HG02852 (cell line): Measurements from ENCODE around the gene SH3BP5.

Experiments
- ATAC-seq: cut with Tn5 transposase; IDR thresholded peaks from one replicate; pipeline ENCODE4 v1.9.1; 2021; ENCODE audit warnings: mild to moderate bottlenecking, moderate library complexity; ENCODE audit not compliant: unreplicated experiment

SH3BP5 gene

DNA sequence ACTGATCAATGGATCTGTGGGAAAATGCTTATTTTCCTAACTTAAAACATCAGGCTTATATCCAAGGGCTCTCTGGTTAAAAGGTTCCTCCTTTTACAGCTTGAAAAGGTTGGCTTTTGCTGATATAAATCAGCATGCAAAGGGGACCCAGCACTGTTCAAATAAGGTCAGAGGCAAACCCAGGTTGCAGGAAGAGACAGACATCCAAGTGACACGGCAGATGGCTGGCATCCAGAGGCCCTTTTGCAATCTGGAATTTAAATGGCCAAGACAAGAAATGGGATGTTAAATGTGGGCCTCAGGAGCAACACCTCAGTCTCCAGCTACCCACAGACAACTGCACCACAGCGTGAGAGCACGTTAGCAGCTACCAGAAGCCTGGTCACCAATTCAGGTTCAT is 6.3 kb downstream of the SH3BP5 start:
- ATAC-seq: no peak

DNA sequence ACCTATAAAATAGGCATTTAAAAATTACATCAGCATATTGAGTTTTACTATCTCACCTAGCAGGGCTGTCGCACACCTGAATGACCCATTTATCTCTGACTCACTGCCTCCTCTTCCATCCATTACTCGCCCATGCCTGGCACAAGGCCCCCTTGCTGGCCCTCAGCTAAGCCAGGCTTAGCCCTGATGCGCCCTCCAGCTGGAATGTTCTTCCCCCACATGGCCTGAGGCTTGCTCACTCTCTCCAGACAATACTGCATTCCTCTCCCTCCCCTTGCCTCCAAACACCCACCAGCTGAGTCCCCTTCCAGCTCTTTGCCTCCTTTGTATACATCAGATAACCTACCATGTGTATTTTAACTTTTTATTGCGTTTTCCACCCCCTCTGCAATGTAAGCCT is 7.2 kb downstream of the SH3BP5 start:
- ATAC-seq: no peak

DNA sequence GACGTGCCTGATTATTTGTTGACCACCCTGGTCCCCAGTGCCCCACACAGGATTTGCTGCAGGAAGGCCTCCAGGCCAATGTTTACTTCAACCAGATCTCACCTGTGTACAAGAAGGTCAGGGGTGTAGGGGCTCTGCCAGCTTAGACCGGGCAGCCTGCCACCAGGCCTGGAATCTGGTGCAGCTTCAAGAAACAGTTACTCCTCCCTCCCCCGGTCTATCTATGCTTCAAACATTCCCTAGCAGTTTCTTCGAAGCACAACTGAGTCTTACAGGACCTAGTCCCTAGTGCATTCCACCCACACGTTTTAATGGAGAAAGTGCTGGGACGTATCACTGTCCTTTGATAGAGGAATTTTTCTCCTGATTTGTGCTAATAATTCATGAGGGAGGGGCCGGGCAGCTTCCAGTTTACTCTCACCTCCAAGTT is 8.0 kb downstream of the SH3BP5 start:
- no peak for ATAC-seq

DNA sequence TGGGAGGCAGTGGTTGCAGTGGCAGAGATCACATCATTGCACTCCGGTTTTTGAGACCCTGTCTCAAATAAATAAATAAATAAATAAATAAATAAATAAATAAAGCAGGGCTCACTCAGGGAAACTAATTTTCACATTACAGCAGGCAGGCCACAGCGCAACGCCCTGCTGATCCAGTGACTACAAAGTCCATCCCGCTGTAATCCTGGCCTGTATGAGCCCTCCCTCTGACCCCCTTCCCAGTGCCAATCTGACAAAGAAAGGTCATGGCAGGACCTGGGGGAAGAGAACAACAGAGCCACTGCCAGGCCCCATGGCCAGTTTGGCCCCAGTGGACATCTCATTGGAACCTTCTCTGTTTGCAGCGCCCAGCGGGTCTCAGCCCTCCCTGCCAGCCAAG is 9.3 kb downstream of the SH3BP5 start:
- no peak for ATAC-seq

DNA sequence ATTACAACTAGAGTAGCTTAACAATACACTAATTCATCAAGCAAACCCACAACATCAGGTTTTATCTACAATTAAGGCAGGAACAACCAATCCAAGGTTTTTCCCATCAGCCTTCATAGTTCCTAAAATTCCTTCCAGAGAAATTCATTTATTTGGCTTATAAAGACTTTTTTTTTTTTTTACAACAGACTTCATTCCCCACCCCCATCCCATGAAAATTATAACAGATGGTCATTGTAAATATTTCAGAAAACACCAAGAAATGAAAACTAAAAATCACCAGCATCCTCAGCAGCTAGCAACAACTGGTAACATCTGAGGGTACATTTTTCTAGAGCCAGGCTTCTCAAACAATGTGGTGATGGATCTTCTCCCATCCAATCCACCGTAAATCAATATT is 11.0 kb downstream of the SH3BP5 start:
- ATAC-seq: no peak

DNA sequence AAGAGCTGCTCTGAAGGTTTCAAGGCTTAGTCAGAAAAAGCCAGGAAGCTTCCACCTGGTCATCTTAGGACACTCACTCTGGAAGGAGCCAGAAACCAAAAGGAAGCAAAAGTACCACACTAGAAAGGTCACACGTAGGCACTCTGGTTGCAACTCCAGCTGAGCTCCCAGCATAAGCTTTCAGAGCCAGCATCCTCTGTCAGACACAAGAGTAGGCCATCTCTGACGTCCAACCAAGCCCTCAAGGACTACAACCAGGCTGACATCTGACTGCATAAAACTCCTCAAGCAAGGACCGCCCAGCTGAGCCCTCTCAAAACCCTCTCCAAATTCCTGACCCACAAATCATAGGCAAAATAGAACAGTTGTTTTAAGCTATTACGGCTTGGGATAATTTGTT is 12.8 kb downstream of the SH3BP5 start:
- ATAC-seq: no peak

DNA sequence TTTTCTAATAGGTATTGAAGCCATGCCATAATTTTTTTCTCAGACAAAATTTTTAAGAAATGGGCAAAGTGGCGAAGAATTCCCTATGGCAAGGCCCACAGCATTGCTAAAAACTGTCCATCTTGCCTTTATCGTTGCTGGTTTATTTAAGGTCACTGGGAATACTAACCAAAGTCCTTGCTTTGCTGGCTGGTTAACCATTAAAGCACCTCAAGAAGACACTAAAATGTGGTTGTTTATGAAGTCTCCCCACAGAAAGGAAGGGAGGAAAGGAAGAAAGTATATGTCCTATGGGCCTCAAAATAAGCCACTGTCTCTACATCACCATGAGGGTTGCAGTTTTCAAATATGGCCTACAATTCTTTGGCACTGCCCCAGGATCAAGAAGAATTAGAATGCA is 13.2 kb downstream of the SH3BP5 start:
- ATAC-seq: no peak

DNA sequence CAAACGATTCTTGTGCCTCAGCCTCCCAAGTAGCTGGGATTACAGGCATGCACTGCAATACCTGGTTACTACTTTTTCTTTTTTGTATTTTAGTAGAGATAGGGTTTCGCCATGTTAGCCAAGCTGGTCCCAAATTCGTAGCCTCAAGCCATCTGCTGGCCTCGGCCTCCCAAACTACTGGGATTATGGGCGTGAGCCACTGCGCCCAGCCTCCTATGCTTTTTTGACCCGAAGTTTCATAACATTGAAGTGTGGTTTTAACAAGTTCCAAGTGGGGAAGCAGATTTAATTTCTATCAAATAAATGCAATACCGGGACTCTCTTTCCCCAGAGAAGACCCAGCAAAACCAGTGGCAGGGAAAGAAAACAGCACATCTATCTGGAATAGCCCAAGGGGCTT is 13.7 kb downstream of the SH3BP5 start:
- ATAC-seq: no peak

DNA sequence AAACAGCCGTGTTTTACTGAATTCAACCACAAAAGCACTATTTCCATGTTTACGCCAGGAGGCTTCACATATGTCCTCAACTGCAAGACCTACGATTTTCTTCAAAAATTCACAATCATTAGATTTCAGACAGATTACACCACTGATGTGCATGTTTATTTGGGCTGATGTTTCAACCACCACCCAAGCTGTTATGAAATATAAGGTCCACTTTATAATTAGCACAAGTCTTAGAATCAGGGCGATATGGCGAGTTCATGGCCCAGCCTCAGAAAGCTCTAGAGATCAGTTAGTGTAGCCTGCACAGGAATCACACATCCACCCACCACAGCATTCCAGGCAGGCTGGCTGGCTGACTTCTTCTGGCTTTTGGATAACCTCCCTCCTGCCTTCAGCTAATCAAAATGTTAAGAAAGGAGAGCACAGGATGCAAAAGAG is 15.4 kb downstream of the SH3BP5 start:
- ATAC-seq: no peak

DNA sequence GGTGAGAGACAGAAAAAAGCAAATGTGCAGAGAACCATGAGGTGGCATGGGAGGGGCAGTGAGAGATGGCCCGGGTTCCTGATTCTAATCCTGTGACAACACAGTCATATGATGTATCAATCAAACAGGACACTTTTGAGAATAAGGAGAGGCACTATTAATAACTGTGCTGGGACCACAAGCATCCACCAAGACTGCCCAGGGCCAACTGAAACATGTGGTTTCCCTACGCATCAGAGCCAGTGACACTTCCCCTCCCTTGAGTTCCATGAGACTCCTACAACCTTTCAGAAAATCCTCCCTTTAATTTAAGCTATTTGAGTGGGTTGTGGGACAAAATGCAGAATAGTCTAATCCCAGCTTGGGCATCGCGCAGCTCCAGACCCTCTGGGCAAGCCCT is 17.4 kb downstream of the SH3BP5 start:
- ATAC-seq: no peak

DNA sequence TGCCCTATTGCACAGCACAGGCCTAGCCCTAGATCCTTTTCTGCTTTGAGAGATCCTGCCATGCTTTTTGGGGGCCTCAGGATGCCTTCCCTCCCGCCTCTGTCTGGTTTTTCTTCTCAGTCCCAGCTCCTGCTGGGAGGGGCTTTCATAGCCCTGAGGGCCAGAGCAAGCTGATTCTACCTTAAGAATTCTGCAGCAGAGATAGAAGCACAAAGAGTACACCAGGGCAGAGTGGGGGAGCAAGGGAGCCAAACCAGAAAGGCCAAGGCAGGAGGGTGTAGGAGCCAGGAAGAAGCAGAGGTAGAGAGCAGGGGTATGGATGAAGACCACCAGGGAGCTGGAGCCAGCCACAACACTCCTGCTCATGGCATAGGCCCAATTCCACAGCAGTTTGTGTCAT is 18.1 kb downstream of the SH3BP5 start:
- no peak for ATAC-seq

DNA sequence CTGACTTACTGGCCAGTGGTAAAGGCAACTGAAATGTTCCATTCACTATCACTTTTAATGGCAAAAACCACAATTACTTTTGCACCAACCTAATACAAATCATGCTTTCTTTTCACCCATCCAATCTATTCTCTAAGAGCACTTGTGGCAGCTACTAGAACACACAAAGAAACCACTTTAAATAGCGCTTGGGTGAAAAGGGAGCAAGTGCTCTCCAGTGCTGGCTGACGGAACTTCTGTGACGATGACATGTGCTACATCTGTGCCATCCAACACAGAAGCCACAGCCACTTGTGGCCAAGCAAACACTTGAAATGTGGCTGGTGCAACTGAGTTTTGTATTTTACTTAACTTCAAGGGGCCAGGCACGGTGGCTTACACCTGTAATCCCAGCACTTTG is 18.9 kb downstream of the SH3BP5 start:
- no peak for ATAC-seq

DNA sequence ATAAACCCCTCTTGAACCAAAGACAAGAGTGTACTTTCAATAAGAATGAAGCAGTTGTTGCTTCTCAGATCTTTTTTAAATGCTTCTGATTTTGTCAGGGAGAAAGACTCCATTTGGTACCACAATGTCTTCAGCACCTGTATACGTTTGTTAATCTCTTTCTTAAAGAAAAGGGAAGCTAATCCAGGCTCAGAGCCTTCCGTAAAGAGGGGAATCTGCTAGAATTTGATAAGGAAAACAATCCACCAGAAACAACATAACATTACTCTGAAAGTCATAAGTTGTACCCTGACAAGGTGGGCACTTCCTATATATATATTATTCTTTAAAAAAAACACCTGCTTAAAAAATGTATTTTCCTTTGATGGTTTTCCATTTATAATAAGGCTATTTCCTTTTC is 19.8 kb downstream of the SH3BP5 start:
- no peak for ATAC-seq

DNA sequence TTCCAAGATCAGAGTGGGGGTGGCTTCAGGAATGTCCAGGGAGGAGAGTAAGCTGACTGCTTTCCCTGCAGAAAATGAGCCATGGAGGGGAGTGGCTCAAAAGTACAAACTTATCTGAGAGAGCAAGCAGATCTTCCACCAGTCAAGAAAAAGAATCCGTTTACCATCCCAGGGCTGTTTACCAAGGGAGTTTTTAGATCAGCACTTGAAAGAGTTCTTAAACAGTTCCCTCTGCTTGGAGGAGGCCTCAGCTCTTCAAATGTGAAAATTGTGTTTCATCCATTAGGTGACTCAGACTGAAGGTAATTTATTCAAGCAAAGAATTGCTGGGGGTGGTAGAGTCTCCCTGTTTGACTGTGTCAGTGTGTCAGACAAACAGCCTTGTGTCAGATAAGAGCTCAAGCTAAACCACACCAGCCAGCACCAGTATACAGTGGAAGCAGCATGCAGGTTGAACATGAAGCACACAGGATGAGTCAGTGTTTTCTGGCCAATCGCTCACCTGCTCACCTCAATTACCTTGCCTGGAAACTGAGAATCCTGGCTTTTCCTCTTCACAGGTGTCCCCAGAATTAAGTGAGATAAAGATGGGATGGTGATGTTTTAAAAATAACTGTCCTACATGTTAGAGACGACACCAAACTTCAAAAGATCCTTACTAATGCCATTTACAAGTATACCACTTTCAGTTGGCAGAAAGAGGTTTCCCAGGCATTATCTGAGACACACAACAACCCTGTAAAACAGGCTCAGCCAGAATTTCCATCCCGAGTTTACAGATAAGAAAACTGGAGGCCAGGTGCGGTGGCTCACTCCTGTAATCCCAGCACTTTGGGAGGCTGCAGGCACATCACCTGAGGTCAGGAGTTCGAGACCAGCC is 21.7 kb downstream of the SH3BP5 start:
- peak; percentile 96 for ATAC-seq

DNA sequence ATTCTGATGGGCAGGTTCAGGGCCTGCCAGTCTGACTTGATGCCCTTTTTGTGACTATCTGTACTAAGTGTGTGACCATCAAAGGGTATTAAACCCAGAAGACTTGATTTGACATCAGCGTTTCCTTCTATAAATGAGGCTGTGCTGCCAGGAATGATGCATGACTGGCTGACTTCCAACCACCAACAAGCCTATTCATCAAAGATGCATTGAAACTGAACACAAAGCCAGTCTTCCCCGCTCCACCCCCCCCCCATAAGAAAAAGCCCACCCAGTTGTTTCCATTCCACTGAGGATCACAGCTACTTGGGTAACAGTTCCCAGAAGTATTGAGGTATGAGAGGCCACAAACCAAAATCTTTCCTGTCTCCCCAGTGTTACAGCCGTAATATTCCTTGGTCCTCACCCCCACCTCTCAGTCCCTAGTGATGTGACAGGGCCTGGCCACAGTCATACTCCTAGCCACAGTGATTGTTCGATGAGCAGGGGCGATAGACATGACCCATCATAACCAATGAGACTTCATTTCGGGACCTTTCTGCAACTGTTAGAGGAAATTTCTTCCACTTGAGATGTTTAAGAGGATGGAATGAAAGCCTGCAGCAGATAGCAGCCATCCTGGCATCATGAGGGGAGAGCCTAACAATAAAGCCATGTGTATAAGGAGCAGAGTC is 22.6 kb downstream of the SH3BP5 start:
- no peak for ATAC-seq

DNA sequence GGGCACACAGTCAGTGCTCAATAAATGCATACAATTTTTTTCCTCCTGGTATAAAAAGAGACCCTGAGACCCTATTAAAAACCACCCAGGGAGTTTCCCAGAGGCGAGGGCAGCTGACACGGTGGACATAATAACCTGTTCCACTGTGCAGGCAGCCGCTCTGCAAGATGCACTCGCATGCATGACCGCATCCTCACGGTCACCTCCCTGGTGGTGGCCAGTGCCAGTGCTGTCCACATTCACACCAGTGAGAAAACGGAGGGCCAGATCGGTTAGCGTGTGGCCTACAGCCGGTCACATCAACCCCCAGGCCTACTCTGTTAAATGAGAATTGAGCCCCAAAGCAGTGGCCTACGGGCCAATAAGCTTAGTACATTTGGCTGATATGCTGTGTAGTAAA is 24.8 kb downstream of the SH3BP5 start:
- no peak for ATAC-seq

DNA sequence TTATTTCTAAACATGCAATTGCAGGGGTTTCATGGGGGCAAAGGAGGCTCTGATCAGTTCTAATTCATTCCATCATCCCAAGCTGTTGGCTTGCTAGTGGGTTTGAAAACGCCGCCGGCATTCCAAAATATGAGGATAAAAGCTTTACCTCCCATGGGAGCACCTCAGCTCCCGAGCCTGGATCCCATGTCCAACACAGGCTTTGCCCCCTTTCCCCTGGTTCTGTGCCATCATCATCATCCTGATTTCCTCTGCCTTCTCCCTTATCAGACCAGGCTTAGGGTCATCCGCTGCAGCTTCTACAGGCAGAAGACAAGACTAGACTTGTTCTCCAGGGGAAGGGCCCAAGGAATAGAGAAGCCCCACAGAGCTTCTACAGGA is 25.4 kb downstream of the SH3BP5 start:
- ATAC-seq: no peak

DNA sequence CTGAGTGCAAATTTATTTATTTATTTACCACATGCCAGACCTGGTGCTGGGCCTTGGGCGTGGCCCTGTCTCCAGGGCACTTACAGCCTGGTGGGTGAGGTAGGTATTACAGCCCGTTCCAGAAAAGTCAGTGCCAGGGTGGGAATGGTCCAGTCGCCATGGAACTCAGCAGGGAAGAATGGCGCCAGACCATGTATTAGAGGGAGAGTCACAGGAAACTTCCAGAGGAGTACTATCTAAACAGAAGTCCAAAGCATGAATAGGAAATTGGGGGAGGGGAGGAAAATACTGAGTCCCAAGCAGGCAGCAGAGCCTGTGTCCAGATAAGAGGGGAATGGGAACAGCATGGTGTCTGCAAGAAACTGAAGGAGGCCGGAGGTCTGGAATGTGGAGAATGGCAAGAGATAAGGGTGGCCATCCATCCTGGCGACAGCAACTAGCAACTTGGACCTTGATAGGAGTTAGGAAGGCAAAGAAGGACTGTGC is 27.0 kb downstream of the SH3BP5 start:
- ATAC-seq: no peak

DNA sequence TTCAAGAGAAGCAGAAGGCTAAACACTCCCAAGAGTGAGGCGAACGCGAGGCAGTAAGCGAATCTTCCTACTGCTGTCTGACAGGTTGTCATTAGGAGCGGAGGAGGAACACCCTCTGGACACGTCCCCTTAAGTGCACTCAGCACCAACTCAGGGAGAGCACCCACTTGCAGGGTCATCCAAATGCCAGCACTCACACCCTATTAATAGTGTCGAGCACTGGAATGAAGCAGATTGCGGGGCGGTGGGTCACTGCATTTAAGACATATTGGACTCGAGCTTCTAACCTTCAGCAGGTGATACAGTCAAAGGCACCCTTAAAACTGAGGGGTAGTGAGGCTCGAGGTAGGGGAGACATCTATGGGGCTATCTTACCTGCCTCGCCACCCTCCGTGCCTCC is 28.7 kb downstream of the SH3BP5 start:
- no peak for ATAC-seq

DNA sequence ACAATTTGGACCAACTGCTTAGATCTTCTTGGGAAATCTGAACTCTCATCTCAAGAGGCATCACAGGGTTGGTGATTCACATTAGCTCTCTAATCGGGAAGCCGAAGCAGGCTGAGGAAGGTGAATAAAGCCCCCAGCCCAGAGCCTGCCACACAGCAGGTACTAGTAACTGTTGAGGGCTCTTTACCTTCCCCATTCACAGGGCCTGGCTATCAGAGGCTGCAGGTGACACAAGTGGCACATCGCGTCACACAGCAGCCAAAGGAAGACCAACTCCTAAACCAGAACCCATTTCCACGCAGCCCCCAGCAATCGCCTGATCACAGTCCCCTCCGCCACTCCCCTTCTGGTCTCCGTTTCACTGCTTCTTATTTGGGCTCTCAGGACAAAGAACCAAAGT is 29.2 kb downstream of the SH3BP5 start:
- ATAC-seq: no peak

DNA sequence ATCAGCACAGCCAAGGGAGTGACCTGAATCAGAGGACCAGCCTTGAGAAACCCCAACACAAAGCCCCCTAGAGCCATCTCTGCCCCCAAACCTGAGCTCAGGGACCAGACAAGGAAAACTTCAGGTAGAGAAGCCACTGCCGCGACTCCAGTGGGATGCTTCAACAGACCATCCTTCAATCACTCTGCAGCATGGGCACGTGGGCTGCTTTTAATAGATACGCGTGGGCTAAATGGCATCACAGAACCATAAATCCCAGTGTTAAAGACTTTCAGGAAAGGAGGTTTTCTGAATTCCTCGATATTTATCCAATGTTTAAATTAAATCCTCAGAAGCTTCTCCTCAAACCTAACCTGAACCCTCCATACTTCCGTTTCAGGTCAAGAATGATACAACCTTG is 30.6 kb downstream of the SH3BP5 start:
- ATAC-seq: no peak

DNA sequence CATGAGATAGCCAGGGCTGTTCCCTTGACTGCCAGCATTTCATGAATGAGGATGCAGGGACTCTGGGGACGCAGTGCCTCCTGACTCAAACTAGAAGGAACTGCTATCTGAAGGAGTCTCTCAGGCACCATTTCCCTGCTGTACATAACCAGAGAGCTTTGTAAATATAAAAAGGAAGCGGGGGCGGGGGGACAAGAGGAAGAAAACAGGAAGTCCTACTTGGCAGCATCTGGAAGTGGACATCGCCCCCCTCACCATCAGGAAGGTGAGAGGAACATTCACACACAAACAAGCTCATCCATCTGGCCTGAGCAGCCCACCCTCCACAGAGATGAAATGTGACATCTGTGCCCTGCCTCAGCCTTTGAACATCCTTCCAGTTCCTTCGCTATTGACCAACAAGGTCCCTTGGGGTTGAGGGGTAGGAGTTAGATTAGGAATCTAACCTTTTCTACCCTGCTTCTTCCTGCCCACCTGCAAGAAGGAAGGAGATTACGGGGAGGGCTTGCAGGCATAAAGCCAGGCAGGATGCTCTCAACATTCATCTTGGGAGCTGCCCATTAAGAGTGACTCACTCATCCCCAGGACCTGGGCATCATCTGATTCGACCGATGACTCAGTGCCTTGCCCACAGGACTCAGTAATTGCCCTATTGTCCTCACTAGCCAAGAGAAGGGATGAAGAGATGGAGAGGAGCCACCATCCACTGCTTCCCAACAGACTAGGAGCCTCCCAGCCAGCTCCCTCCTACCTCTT is 31.9 kb downstream of the SH3BP5 start:
- ATAC-seq: no peak
